Measurements from ENCODE around the gene PPARA.

- no peak for TF ChIP-seq EP300 (IDR thresholded peaks at IDR 0.05; ENCODE audit: borderline replicate concordance)
- no peak for TF ChIP-seq USF1 (IDR thresholded peaks at IDR 0.05)
- TF ChIP-seq TAF1 (IDR thresholded peaks at IDR 0.05; ENCODE audit: low read depth): no peak
- TF ChIP-seq REST (IDR thresholded peaks at IDR 0.05; ENCODE audit: low read depth): no peak
- no peak for TF ChIP-seq RAD21 (IDR thresholded peaks at IDR 0.05; ENCODE audit: low read depth)
- no peak for TF ChIP-seq EGR1 (IDR thresholded peaks at IDR 0.05)
- TF ChIP-seq YY1 (IDR thresholded peaks at IDR 0.05; ENCODE audit: low read depth): no peak
- no peak for TF ChIP-seq MAX (IDR thresholded peaks at IDR 0.05)
- no peak for TF ChIP-seq CEBPB (IDR thresholded peaks at IDR 0.05)
- no peak for TF ChIP-seq FOXM1 (IDR thresholded peaks at IDR 0.05; ENCODE audit: borderline replicate concordance, low read depth)
- no peak for TF ChIP-seq ZBTB7A (IDR thresholded peaks at IDR 0.05; ENCODE audit: low read depth)
- no peak for TF ChIP-seq TEAD4 (IDR thresholded peaks at IDR 0.05)
These were observed 5.7 kb downstream of the PPARA start for GRCh38 chr22:46156031-46156430.
